Mucosa of descending colon (tissue), 3 donors: ENCODE measurements around the gene PSPC1. TPM values are rescaled to one million over a fixed set of nuclear protein-coding genes. Genes with fewer than 3 reads are reported as not detected.
"Not testable (repeated sequence)": the region's sequence is repeated elsewhere in the genome, so short reads cannot be mapped to it uniquely, and the experiment has no call there.

Experiments
- ATAC-seq: fragments of 200-7000 bp; cut with Tn5 transposase; one replicate; pipeline ENCODE4 v1.9.1; 2020; ENCODE audit warnings: mild to moderate bottlenecking, moderate library complexity
- DNase-seq, 3 donors: peaks; one replicate each; pipeline ENCODE4 v3.0.0-alpha.2; 2020
- H3K36me3 ChIP-seq: fragments of 200-600 bp; one replicate; pipeline ENCODE4 v1.8.0; 2021; ENCODE audit warnings: low read depth, mild to moderate bottlenecking
- H3K4me1 ChIP-seq: fragments of 200-600 bp; one replicate; pipeline ENCODE4 v1.8.0; 2021; ENCODE audit warnings: low read depth, mild to moderate bottlenecking
- H3K4me3 ChIP-seq: fragments of 200-600 bp; one replicate; pipeline ENCODE4 v1.8.0; 2021; ENCODE audit warnings: mild to moderate bottlenecking
- H3K9me3 ChIP-seq: fragments of 200-600 bp; one replicate; pipeline ENCODE4 v1.8.0; 2021; ENCODE audit warnings: mild to moderate bottlenecking
- CTCF ChIP-seq: fragments of 200-600 bp; IDR thresholded peaks from one replicate; pipeline ENCODE4 v1.8.0; 2022; ENCODE audit warnings: antibody characterized with exemption, mild to moderate bottlenecking
- intact Hi-C, 2 donors: fragments of 100-400 bp; cut with DNase I in 1 of 2; cut with micrococcal nuclease in 1 of 2; formaldehyde crosslinking; loops; one replicate each; pipeline versions ENCODE4 v1.11.0 to v1.11.1; 2022; cut with DNase I, micrococcal nuclease
- total RNA-seq, 3 donors: library from RNA; stranded (reverse); fragmentation: NEBNext Ultra II Directional in 2 of 3; extraction: Animal tissue kit (Norgen Biotek cat#: 25700) in 2 of 3; gene quantifications; one replicate each; pipeline versions ENCODE4 v1.2.1 to v1.2.4, GENCODE V29; 2021 to 2023
- donor health status: DM: no; HTN: no; CAD: no; lungs with moderate emphysema.
- donor health status: DM: no; HTN: no; CAD: no.
- donor health status: DM: no; HTN: yes; CAD: no.

The PSPC1 gene
- total RNA-seq, 3 donors from 2014 or later, result 40.1 to 47.9 (median 42.9) TPM

- DNase-seq (no peak), ATAC-seq (no peak)
- Histone ChIP-seq H3K4me3 (no peak overlapping the region), H3K9me3 (no peaks in the 10 kb centered on the region), H3K36me3 (no peaks in the 10 kb centered on the region), H3K4me1 (no peaks in the 10 kb centered on the region)
- no peak for TF ChIP-seq CTCF
- intact Hi-C loops, result no loop called here
These were observed 69.4 kb downstream of the PSPC1 start for GRCh38 chr13:19713186-19713965.

- H3K4me1 ChIP-seq, H3K9me3 ChIP-seq, DNase-seq, H3K36me3 ChIP-seq, intact Hi-C loops, ATAC-seq, H3K4me3 ChIP-seq: not testable (repeated sequence)
These were observed 73.0 kb downstream of the PSPC1 start for GRCh38 chr13:19709782-19710181.

GRCh38 chr13:19709039-19709438, 73.7 kb downstream of the PSPC1 start:
- ATAC-seq, intact Hi-C loops: not testable (repeated sequence)

GRCh38 chr13:19704256-19704655, 78.5 kb downstream of the PSPC1 start:
- not testable (repeated sequence) for ATAC-seq

More at GRCh38 chr13:19709039-19709438, 73.7 kb downstream of the PSPC1 start:
- H3K9me3 ChIP-seq, DNase-seq, H3K4me3 ChIP-seq, H3K36me3 ChIP-seq, H3K4me1 ChIP-seq: not testable (repeated sequence)

GRCh38 chr13:19701619-19702018, 81.1 kb downstream of the PSPC1 start:
- intact Hi-C loops, ATAC-seq, DNase-seq: not testable (repeated sequence)

More at GRCh38 chr13:19704256-19704655, 78.5 kb downstream of the PSPC1 start:
- H3K36me3 ChIP-seq, H3K4me3 ChIP-seq, DNase-seq, H3K9me3 ChIP-seq, H3K4me1 ChIP-seq, intact Hi-C loops: not testable (repeated sequence)

GRCh38 chr13:19700963-19701362, 81.8 kb downstream of the PSPC1 start:
- H3K36me3 ChIP-seq, H3K4me1 ChIP-seq, H3K4me3 ChIP-seq, intact Hi-C loops, H3K9me3 ChIP-seq, ATAC-seq, DNase-seq: not testable (repeated sequence)

More at GRCh38 chr13:19701619-19702018, 81.1 kb downstream of the PSPC1 start:
- not testable (repeated sequence) for H3K36me3 ChIP-seq, H3K9me3 ChIP-seq, H3K4me3 ChIP-seq, H3K4me1 ChIP-seq

- Histone ChIP-seq H3K9me3 (no peaks in the 10 kb centered on the region), H3K4me3 (no peak overlapping the region), H3K36me3 (no peaks in the 10 kb centered on the region), H3K4me1 (no peaks in the 10 kb centered on the region)
- DNase-seq, result no peak
- TF ChIP-seq CTCF, result no peak
- ATAC-seq, result no peak
- intact Hi-C loops, result no loop called here
These were observed 86.9 kb downstream of the PSPC1 start for GRCh38 chr13:19695829-19696228.

GRCh38 chr13:19695428-19695827, 87.3 kb downstream of the PSPC1 start:
- ATAC-seq (no peak), DNase-seq (no peak)
- Histone ChIP-seq H3K9me3 (no peaks in the 10 kb centered on the region), H3K4me1 (no peaks in the 10 kb centered on the region), H3K36me3 (no peaks in the 10 kb centered on the region), H3K4me3 (no peak overlapping the region)
- intact Hi-C loops, result no loop called here
- no peak for TF ChIP-seq CTCF

- H3K36me3 ChIP-seq, ATAC-seq, H3K4me1 ChIP-seq, DNase-seq, H3K4me3 ChIP-seq, intact Hi-C loops, H3K9me3 ChIP-seq: not testable (repeated sequence)
These were observed 91.3 kb downstream of the PSPC1 start for GRCh38 chr13:19691447-19691846.
